ENCODE results near the gene EPHA8.

GRCh38 chr1:22566161-22566560, 2.9 kb downstream of the EPHA8 start:
- TF ChIP-seq TEAD1 (CRISPR knock-in tag; IDR thresholded peaks at IDR 0.05) (no peak), NR3C1 (CRISPR knock-in tag; conservative IDR thresholded peaks at IDR 0.05; ENCODE audit: low read depth) (no peak)
- TF ChIP-seq, protein P1, sequence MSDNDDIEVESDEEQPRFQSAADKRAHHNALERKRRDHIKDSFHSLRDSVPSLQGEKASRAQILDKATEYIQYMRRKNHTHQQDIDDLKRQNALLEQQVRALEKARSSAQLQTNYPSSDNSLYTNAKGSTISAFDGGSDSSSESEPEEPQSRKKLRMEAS (CRISPR knock-in tag; IDR thresholded peaks at IDR 0.05), result no peak
- TF ChIP-seq, protein P2, sequence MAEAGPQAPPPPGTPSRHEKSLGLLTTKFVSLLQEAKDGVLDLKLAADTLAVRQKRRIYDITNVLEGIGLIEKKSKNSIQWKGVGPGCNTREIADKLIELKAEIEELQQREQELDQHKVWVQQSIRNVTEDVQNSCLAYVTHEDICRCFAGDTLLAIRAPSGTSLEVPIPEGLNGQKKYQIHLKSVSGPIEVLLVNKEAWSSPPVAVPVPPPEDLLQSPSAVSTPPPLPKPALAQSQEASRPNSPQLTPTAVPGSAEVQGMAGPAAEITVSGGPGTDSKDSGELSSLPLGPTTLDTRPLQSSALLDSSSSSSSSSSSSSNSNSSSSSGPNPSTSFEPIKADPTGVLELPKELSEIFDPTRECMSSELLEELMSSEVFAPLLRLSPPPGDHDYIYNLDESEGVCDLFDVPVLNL (CRISPR knock-in tag; IDR thresholded peaks at IDR 0.05; ENCODE audit: borderline replicate concordance, low read depth), result no peak
